GM21526 (cell line): ENCODE data around the gene ARRDC1.
"Not testable (repeated sequence)": the region's sequence is repeated elsewhere in the genome, so short reads cannot be mapped to it uniquely, and the experiment has no call there.

ENCODE experiments used
- ATAC-seq: cut with Tn5 transposase; IDR thresholded peaks from one replicate; pipeline ENCODE4 v1.9.1; 2021; ENCODE audit warnings: moderate library complexity; ENCODE audit not compliant: unreplicated experiment, low FRiP score

The ARRDC1 gene

GRCh38 chr9:137583957-137584356, 21.5 kb upstream of the ARRDC1 start:
- no peak for ATAC-seq

- ATAC-seq: no peak
Observed at GRCh38 chr9:137586854-137587253, 18.6 kb upstream of the ARRDC1 start.

GRCh38 chr9:137588311-137588710, 17.2 kb upstream of the ARRDC1 start:
- ATAC-seq: no peak

GRCh38 chr9:137588891-137589290, 16.6 kb upstream of the ARRDC1 start:
- no peak for ATAC-seq

- peak; percentile 15 for ATAC-seq
Observed at GRCh38 chr9:137589441-137590122, 15.9 kb upstream of the ARRDC1 start.

GRCh38 chr9:137590123-137590468, 15.4 kb upstream of the ARRDC1 start:
- no peak for ATAC-seq

- peak; percentile 66 for ATAC-seq
Observed at GRCh38 chr9:137590469-137591383, 14.8 kb upstream of the ARRDC1 start, which contains the start of gene ZMYND19. ZMYND19 (minus strand) TSS chr9:137590512; CDS start chr9:137590263, 249 bp downstream.

- no peak for ATAC-seq
Observed at GRCh38 chr9:137592767-137593166, 12.7 kb upstream of the ARRDC1 start.

- no peak for ATAC-seq
Observed at GRCh38 chr9:137593176-137593575, 12.3 kb upstream of the ARRDC1 start.

GRCh38 chr9:137596577-137596976, 8.9 kb upstream of the ARRDC1 start:
- not testable (repeated sequence) for ATAC-seq

- ATAC-seq: no peak
Observed at GRCh38 chr9:137598943-137599342, 6.5 kb upstream of the ARRDC1 start.

GRCh38 chr9:137602661-137603060, 2.8 kb upstream of the ARRDC1 start:
- no peak for ATAC-seq

GRCh38 chr9:137603879-137604278, 1.6 kb upstream of the ARRDC1 start:
- no peak for ATAC-seq

- no peak for ATAC-seq
Observed at GRCh38 chr9:137604345-137605086, 970 bp upstream of the ARRDC1 start.

GRCh38 chr9:137606005-137606621, 627 bp downstream of the ARRDC1 start:
- ATAC-seq: peak; percentile 0

- ATAC-seq: no peak
Observed at GRCh38 chr9:137606734-137607138, 1.2 kb downstream of the ARRDC1 start.

- ATAC-seq: no peak
Observed at GRCh38 chr9:137607141-137607857, 1.8 kb downstream of the ARRDC1 start.

- no peak for ATAC-seq
Observed at GRCh38 chr9:137610944-137611343, 5.5 kb downstream of the ARRDC1 start.

- no peak for ATAC-seq
Observed at GRCh38 chr9:137611623-137612609, 6.4 kb downstream of the ARRDC1 start.
